ENCODE measurements around the gene ZIC1. TPM values are rescaled to one million over a fixed set of nuclear protein-coding genes. Genes with fewer than 3 reads are reported as not detected.

Gene ZIC1
- polyA plus RNA-seq, 1 experiment, result 28.5 TPM

GRCh38 chr3:147372525-147373027 is 36.6 kb upstream of the ZIC1 start:
- DNase-seq (ENCODE audit: low read depth), result no peak
- ChIA-PET POLR2A (interaction anchor here (0.6 kb wide), 1 partner anchor 36 kb away, joined by 3 read pairs; no protein-coding TSS in a partner anchor), CTCF (no interaction called here)
- no peak for TF ChIP-seq CTCF (IDR thresholded peaks at IDR 0.05; ENCODE audit: insufficient read depth, low read depth, low read length)
- H3K36me3 ChIP-seq (ENCODE audit: control insufficient read depth, insufficient read depth, low read length), result no peaks in the 10 kb centered on the region
- H3K27me3 ChIP-seq (ENCODE audit: control insufficient read depth, insufficient read depth, low read length), result peaks cover 60% of the 10 kb centered on the region
- H3K4me3 ChIP-seq (ENCODE audit: low read depth, low read length), result no peak overlapping the region

- Histone ChIP-seq H3K36me3 (ENCODE audit: control insufficient read depth, insufficient read depth, low read length) (no peaks in the 10 kb centered on the region), H3K4me3 (ENCODE audit: low read depth, low read length) (no peak overlapping the region), H3K27me3 (ENCODE audit: control insufficient read depth, insufficient read depth, low read length) (peaks cover 62% of the 10 kb centered on the region)
- ChIA-PET CTCF (interaction anchor here (1.5 kb wide), 1 partner anchor 12 kb away, joined by 3 read pairs; no protein-coding TSS in a partner anchor), POLR2A (no interaction called here)
- DNase-seq (ENCODE audit: low read depth), result no peak
- TF ChIP-seq CTCF (IDR thresholded peaks at IDR 0.05; ENCODE audit: insufficient read depth, low read depth, low read length), result no peak
Measured at GRCh38 chr3:147373301-147373700, 35.9 kb upstream of the ZIC1 start.

- Histone ChIP-seq H3K27me3 (ENCODE audit: control insufficient read depth, insufficient read depth, low read length) (peaks cover 44% of the 10 kb centered on the region), H3K36me3 (ENCODE audit: control insufficient read depth, insufficient read depth, low read length) (no peaks in the 10 kb centered on the region), H3K4me3 (ENCODE audit: low read depth, low read length) (no peak overlapping the region)
- no peak for TF ChIP-seq CTCF (IDR thresholded peaks at IDR 0.05; ENCODE audit: insufficient read depth, low read depth, low read length)
- DNase-seq (ENCODE audit: low read depth), result no peak
- CTCF ChIA-PET, result interaction anchor here (0.9 kb wide), 1 partner anchor 99 kb away, joined by 3 read pairs; no protein-coding TSS in a partner anchor
- POLR2A ChIA-PET, result no interaction called here
Measured at GRCh38 chr3:147377412-147378367, 31.5 kb upstream of the ZIC1 start.

GRCh38 chr3:147379651-147380050 is 29.5 kb upstream of the ZIC1 start:
- Histone ChIP-seq H3K36me3 (ENCODE audit: control insufficient read depth, insufficient read depth, low read length) (no peaks in the 10 kb centered on the region), H3K4me3 (ENCODE audit: low read depth, low read length) (no peak overlapping the region), H3K27me3 (ENCODE audit: control insufficient read depth, insufficient read depth, low read length) (peaks cover 35% of the 10 kb centered on the region)
- no peak for TF ChIP-seq CTCF (IDR thresholded peaks at IDR 0.05; ENCODE audit: insufficient read depth, low read depth, low read length)
- DNase-seq (ENCODE audit: low read depth), result no peak
- CTCF ChIA-PET, result interaction anchor here (1.1 kb wide), 1 partner anchor 13 kb away, joined by 3 read pairs; no protein-coding TSS in a partner anchor
- POLR2A ChIA-PET, result no interaction called here

GRCh38 chr3:147380387-147380951 is 28.7 kb upstream of the ZIC1 start:
- H3K27me3 ChIP-seq (ENCODE audit: control insufficient read depth, insufficient read depth, low read length), result peaks cover 33% of the 10 kb centered on the region
- ChIA-PET POLR2A (no interaction called here), CTCF (interaction anchor here (1.5 to 3.3 kb wide), 2 partner anchors 11 to 12 kb away, joined by 4 to 8 read pairs; no protein-coding TSS in a partner anchor)
- no peaks in the 10 kb centered on the region for H3K36me3 ChIP-seq (ENCODE audit: control insufficient read depth, insufficient read depth, low read length)
- DNase-seq (ENCODE audit: low read depth), result no peak
- TF ChIP-seq CTCF (IDR thresholded peaks at IDR 0.05; ENCODE audit: insufficient read depth, low read depth, low read length), result no peak
- H3K4me3 ChIP-seq (ENCODE audit: low read depth, low read length), result no peak overlapping the region

Measured in BJ (cell line).